A549 (cell line): ENCODE data around the gene RCBTB2.

ENCODE experiments used
- BCL3 ChIP-seq: fragments of >200 bp; sonication (Bioruptor Twin); formaldehyde crosslinking; IDR thresholded peaks from 3 replicates; pipeline ENCODE4 v1.6.1; 2016
- CTCF ChIP-seq: fragments of >200 bp; sonication (Bioruptor Twin); formaldehyde crosslinking; IDR thresholded peaks from 3 replicates; pipeline ENCODE4 v1.5.1; 2016

- TF ChIP-seq CTCF (no peak), BCL3 (no peak)
These were observed 2.1 kb upstream of the RCBTB2 start for GRCh38 chr13:48534911-48535501.
